Ovary (tissue), 9 donors: Measurements from ENCODE around the gene ID3. TPM values are rescaled to one million over a fixed set of nuclear protein-coding genes. Genes with fewer than 3 reads are reported as not detected.

Experiments
- DNase-seq, 5 donors: peaks; one replicate each; pipeline ENCODE4 v3.0.0-alpha.2; 2019 to 2020
- H3K27ac ChIP-seq, 2 donors: fragments of 200-600 bp; one replicate each; pipeline versions ENCODE4 v1.5.1 to v1.8.0; 2019 to 2022
- H3K27me3 ChIP-seq: fragments of 200-600 bp; one replicate; pipeline ENCODE4 v1.8.0; 2022
- H3K36me3 ChIP-seq: fragments of 200-600 bp; sonication (generic); one replicate; pipeline ENCODE4 v1.5.1; 2019
- H3K4me1 ChIP-seq: one replicate; pipeline ENCODE4 v1.8.1; 2013; ENCODE audit warnings: mild to moderate bottlenecking, moderate library complexity; ENCODE audit not compliant: insufficient read depth
- H3K4me3 ChIP-seq: fragments of 200-600 bp; sonication (generic); one replicate; pipeline ENCODE4 v1.5.1; 2017
- H3K9me3 ChIP-seq, 2 donors: fragments of 200-600 bp in 1 of 2; sonication (generic) in 1 of 2; one replicate each; pipeline versions ENCODE4 v1.5.1 to v1.8.1; 2013 to 2019; ENCODE audit warnings: mild to moderate bottlenecking in 1 of 2, moderate library complexity in 1 of 2
- EP300 ChIP-seq: sonication (generic); formaldehyde crosslinking; IDR thresholded peaks from one replicate; pipeline ENCODE4 v1.6.1; 2017; ENCODE audit warnings: antibody characterized with exemption
- POLR2A ChIP-seq: fragments of 450-650 bp; IDR thresholded peaks from one replicate; pipeline ENCODE4 v1.6.1; 2017; ENCODE audit warnings: antibody characterized with exemption, mild to moderate bottlenecking, moderate library complexity
- whole genome bisulfite sequencing, 3 donors: extraction: QIAGEN DNeasy Blood & Tissue Kit in 1 of 3; methylation state at CpG; one replicate each; pipeline versions ENCODE4 v1.1.5 to v1.1.7; 2013 to 2017; 5-methylcytosine and 5-hydroxymethylcytosine counted together
- intact Hi-C, 4 donors: fragments of 100-400 bp; cut with DNase I; formaldehyde crosslinking; loops; one replicate each; pipeline versions ENCODE4 v1.11.0 to v1.15.1; 2022 to 2023
- polyA plus RNA-seq, 2 donors: library from polyadenylated mRNA; stranded (reverse); fragments of 200-250 nt in 1 of 2; fragments of 350-450 nt in 1 of 2; fragmentation: Illumina TruSeq in 1 of 2; extraction: RNeasy Lipid Tissue Mini Kit (QIAGEN cat#74804) in 1 of 2; gene quantifications; one replicate each; pipeline ENCODE4 v1.2.3, GENCODE V29; 2013 to 2014
- total RNA-seq, 7 donors: library from RNA; depleted of rRNA in 2 of 7; stranded (reverse); fragments of >200 nt in 2 of 7; fragmentation: NEBNext Ultra II Directional in 3 of 7; extraction: Animal tissue kit (Norgen Biotek cat#: 25700) in 3 of 7; gene quantifications; one replicate each; pipeline versions ENCODE4 v1.1.0 to v1.2.4, GENCODE V29; 2016 to 2023
- TF ChIP-seq, protein P1 (sequence below), 3 donors: fragments of 450-650 bp in 2 of 3; fragments of 200-600 bp in 1 of 3; IDR thresholded peaks; one replicate each; pipeline versions ENCODE4 v1.5.1 to v1.8.0; 2016 to 2022; ENCODE audit warnings: antibody characterized with exemption in 3 of 3, mild to moderate bottlenecking in 1 of 3
- donor health status: DM: no; HTN: no; CAD: no; lungs with moderate emphysema.
- donor health status: DM: no; HTN: no; CAD: no.
- donor health status: Bipolar disorder and iron deficiency.
- donor health status: DM: yes; HTN: yes; CAD: no.
- donor health status: DM: no; HTN: no; CAD: no.
- donor health status: DM: yes; HTN: yes; CAD: no.

Gene ID3
- total and polyA plus RNA-seq, 9 donors, result 37.9 to 274 (median 143) TPM

DNA sequence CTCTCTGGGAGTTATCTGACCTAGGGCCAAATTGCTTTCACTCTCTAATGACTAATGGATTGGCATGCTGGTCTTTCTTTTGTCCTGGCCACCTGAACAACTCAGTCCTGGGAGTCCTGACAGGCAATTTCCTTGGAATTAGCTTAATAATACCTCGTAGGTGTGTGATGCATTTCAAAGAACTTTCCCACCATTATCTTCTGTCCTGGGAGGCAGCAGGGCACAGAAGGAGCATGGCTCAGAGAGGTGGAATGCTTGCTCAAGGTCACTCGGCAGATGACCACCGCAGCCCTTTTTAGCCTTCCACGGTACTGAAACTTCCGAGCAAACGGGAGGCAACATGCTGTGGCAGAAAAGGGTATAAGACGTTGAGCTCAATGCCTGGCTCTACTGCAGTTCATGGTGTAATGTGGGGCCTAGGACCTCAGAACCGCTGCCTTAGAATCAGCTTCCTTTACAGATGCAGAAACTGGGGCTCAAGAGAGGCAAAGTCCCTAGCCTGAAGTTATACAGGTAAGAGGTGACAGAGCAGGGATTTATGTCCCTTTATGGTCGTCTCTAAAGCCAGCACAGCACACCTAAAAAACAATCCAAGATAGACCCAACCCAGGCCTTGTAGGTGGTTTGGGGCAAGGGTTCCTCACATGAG, 3.2 kb downstream of the ID3 start:
- Histone ChIP-seq H3K9me3 (no peaks in the 10 kb centered on the region), H3K4me3 (no peak overlapping the region), H3K36me3 (no peaks in the 10 kb centered on the region), H3K27ac (peak overlapping the region; percentile 3 to 85), H3K4me1 (peaks cover 18% of the 10 kb centered on the region), H3K27me3 (no peaks in the 10 kb centered on the region)
- DNase-seq, result peak in 4 of 5 donors; percentile 33 to 54 (median 50)
- WGBS, 3 donors, result 14 to 36% (median 16%) methylated on average over 9 of the region's 9 CpGs
- TF ChIP-seq POLR2A (no peak), EP300 (no peak)
- TF ChIP-seq, protein P1, sequence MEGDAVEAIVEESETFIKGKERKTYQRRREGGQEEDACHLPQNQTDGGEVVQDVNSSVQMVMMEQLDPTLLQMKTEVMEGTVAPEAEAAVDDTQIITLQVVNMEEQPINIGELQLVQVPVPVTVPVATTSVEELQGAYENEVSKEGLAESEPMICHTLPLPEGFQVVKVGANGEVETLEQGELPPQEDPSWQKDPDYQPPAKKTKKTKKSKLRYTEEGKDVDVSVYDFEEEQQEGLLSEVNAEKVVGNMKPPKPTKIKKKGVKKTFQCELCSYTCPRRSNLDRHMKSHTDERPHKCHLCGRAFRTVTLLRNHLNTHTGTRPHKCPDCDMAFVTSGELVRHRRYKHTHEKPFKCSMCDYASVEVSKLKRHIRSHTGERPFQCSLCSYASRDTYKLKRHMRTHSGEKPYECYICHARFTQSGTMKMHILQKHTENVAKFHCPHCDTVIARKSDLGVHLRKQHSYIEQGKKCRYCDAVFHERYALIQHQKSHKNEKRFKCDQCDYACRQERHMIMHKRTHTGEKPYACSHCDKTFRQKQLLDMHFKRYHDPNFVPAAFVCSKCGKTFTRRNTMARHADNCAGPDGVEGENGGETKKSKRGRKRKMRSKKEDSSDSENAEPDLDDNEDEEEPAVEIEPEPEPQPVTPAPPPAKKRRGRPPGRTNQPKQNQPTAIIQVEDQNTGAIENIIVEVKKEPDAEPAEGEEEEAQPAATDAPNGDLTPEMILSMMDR (IDR thresholded peaks at IDR 0.05), result no peak
- intact Hi-C loops, result no loop called here

GRCh38 chr1:23555270-23555985, 3.9 kb downstream of the ID3 start:
- no peaks in the 10 kb centered on the region for H3K36me3 ChIP-seq
- no peak for TF ChIP-seq EP300
- no peak for TF ChIP-seq POLR2A
- TF ChIP-seq, protein P1 (IDR thresholded peaks at IDR 0.05), result no peak
- DNase-seq, result peak in 4 of 5 donors; percentile 27 to 52 (median 44)
- H3K27me3 ChIP-seq, result no peaks in the 10 kb centered on the region
- peak overlapping the region; percentile 3 to 85 for H3K27ac ChIP-seq
- H3K9me3 ChIP-seq, result no peaks in the 10 kb centered on the region
- H3K4me3 ChIP-seq, result peak overlapping the region; percentile 55
- intact Hi-C loops, result no loop called here
- H3K4me1 ChIP-seq, result peaks cover 11% of the 10 kb centered on the region
- WGBS, 3 donors, result 7 to 14% (median 11%) methylated on average over 15 of the region's 15 CpGs

- no peaks in the 10 kb centered on the region for H3K36me3 ChIP-seq
- H3K27ac ChIP-seq, result peak overlapping the region; percentile 40 to 85
- no peaks in the 10 kb centered on the region for H3K9me3 ChIP-seq
- intact Hi-C loops, result no loop called here
- WGBS, 3 donors, result 1% methylated on average over 50 to 79 of the region's 81 CpGs
- H3K4me3 ChIP-seq, result peak overlapping the region; percentile 55
- no peaks in the 10 kb centered on the region for H3K27me3 ChIP-seq
- peaks cover 9% of the 10 kb centered on the region for H3K4me1 ChIP-seq
- TF ChIP-seq POLR2A (peak; percentile 57), EP300 (no peak)
- TF ChIP-seq, protein P1 (IDR thresholded peaks at IDR 0.05), result peak in 2 of 3 donors; percentile 28 to 37
- peak; percentile 78 to 90 (median 87) for DNase-seq
These were observed 4.6 kb downstream of the ID3 start for GRCh38 chr1:23554481-23555269.

DNA sequence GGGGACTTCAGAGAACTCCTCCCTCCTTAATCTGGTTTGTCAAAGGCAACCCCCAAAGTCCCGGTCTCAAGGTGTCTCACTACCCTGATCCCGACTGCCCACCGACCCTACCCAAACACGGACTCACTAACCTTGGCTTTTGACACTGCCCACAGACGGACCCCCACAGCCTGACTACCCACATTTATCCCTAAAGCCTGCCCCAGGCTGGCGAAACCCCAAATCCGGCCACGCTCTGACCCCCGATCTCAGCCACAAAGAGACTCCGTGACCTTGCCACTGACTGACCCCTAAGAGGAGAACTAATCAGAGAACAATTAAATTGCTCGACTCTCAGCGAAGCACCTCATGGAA, 5.2 kb downstream of the ID3 start:
- intact Hi-C loops, result no loop called here
- peaks cover 9% of the 10 kb centered on the region for H3K4me1 ChIP-seq
- H3K9me3 ChIP-seq, result no peaks in the 10 kb centered on the region
- peak overlapping the region; percentile 55 for H3K4me3 ChIP-seq
- peak in 4 of 5 donors; percentile 54 to 73 (median 66) for DNase-seq
- peak overlapping the region; percentile 40 to 78 for H3K27ac ChIP-seq
- 18 to 44% (median 29%) methylated on average over 12 of the region's 12 CpGs for WGBS, 3 donors
- no peaks in the 10 kb centered on the region for H3K27me3 ChIP-seq
- no peaks in the 10 kb centered on the region for H3K36me3 ChIP-seq
- no peak for TF ChIP-seq POLR2A
- no peak for TF ChIP-seq EP300
- TF ChIP-seq, protein P1 (IDR thresholded peaks at IDR 0.05), result no peak
